ENCODE results near the gene GGCT.
"Not testable (repeated sequence)": the region's sequence is repeated elsewhere in the genome, so short reads cannot be mapped to it uniquely, and the experiment has no call there.

The GGCT gene

DNA sequence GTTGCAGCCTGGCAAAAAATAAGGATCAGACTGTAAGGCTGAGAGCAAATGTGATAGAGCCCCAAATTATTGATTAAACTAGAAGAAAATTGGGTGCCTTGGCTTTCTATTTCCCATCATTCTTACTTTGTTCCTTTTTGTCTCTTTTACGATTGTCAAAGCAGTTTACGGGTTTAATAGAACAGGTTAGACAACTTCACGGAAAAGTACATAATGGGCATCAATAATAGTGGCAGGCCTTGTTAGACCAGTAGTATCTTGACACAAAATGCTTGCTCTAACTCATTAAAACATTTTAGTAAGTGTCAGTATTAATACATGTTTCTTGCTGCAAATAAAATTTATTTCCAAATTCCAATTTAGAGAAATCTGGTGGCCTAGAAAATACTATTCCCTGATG lies 14.5 kb upstream of the GGCT start:
- DNase-seq (ENCODE audit: low read depth in 2 of 2, low spot score in 1 of 2): no peak

DNA sequence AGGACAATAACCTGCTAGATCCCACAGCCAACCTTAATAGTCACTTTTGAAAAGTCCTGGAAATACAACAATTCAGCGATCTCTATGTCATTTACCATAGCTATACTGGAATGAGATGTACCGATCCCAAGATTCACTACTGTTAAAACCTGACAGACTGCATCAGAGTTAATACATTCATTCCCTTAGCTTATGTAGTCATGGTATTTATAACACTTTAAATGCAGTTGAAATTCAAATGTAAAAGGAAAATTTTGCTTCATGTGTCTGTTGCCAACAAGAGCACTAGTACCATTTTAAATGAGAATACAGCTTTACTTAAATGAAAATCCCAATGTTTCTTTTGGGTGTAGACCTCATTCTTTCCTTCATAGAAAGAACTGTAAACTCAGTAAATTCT lies 11.1 kb upstream of the GGCT start:
- DNase-seq (ENCODE audit: low read depth in 2 of 2, low spot score in 1 of 2): no peak

DNA sequence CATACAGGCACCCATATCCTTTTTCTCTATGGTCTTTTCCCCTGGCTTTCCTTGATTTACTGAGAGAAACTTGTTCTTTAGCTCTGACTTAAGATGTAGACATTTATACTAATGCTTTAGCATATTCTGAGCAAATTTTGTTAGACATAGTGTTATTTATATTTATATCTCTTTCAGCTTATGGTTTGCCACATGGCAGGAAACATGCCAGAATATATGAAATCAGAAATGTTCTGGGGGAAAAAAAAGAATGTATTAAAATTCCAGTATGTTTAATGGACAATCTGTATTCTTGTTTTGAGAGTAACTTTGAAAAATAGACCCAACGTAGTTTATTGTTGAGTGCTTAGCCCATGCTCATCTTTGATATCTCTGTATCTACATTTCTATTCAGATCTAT lies 10.1 kb upstream of the GGCT start:
- DNase-seq (ENCODE audit: low read depth in 2 of 2, low spot score in 1 of 2): no peak

DNA sequence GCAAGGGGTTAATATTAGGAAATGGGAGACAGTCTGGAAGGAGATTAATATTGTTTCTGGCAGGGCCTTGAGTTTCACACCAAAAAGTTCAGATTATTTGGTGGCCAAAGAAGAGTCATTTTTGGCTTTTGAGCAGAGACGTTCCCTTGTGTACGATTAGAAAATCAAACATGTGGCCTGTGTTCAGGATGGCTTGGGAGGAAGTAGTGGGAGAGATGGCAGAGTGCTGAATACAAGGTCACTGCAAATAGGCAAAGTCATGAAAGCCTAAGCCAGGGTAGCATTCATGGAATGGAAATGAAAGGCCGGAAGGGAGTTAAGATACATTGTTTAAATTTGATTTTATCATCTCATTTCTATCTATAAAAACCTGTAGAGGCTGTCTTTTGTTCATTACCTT lies 9.5 kb upstream of the GGCT start:
- no peak for DNase-seq (ENCODE audit: low read depth in 2 of 2, low spot score in 1 of 2)

DNA sequence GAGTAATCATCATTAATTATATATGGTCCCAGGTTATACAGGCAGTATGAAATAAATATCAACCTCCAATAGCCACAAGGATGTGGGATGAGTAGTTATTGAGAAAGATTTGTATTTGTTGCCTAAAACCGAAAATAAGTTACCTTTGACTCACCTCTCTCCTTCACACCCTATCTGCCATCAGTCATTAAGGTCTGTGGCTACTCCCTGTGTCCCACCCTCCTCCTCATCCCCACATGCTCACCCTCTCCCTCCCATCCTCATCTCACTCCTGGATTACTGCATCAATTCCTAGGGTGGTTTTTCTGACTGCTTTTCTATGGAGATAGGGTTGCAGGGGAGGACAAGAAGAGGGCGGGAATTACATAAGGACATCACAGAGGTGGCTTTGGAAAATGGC lies 9.1 kb upstream of the GGCT start:
- DNase-seq (ENCODE audit: low read depth in 2 of 2, low spot score in 1 of 2): no peak

DNA sequence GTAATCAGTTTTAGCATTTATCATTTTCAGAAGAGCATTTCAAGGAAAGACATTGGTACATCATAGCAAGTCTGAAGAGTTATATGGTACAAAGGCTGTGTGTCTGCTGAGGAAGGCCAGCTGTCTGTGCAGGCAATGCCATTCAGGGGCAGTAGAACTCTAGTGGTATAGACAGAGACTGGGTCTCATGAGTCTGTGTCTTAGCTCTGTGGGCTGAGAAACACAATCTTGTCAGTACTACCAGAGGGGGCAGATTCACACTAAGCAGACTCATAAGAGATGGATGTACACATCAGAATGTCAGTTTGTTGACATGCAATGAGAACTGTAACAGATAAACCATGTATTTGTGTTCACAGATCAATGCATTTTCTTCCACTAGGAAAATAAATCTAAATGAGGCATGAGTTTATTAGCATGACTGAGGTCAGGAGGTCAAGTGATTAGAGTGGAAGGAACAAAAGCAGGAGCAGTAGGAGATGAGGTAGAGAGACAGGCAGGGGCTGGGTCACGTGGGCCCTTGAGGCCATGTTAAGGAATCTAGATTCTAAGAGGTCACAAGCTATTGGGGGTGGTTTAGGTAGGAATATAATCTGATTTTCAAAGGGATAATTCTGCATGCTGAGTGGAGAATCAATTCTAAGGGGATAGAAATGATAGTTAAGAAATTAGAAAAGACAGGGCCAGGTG lies 7.5 kb upstream of the GGCT start:
- no peak for DNase-seq (ENCODE audit: low read depth in 2 of 2, low spot score in 1 of 2)

DNA sequence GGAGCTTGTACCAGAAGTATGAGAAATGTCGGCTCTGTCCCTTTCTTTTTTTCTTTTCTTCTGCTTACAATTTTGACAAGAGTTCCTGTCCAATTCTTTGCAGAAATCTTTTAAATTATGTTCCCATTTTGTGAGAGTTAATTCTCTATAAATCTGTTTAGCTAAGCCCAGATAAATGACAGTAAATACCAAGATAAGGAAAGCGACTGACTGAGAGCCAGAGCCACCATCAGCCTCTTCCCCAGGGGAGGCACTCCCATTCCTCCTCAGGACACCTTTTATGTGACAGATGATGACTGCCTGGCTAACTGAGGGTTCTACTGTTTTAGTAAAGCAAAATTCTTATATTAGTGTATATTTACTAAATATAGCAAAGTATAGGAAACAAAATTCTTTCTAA lies 6.9 kb upstream of the GGCT start:
- no peak for DNase-seq (ENCODE audit: low read depth in 2 of 2, low spot score in 1 of 2)

DNA sequence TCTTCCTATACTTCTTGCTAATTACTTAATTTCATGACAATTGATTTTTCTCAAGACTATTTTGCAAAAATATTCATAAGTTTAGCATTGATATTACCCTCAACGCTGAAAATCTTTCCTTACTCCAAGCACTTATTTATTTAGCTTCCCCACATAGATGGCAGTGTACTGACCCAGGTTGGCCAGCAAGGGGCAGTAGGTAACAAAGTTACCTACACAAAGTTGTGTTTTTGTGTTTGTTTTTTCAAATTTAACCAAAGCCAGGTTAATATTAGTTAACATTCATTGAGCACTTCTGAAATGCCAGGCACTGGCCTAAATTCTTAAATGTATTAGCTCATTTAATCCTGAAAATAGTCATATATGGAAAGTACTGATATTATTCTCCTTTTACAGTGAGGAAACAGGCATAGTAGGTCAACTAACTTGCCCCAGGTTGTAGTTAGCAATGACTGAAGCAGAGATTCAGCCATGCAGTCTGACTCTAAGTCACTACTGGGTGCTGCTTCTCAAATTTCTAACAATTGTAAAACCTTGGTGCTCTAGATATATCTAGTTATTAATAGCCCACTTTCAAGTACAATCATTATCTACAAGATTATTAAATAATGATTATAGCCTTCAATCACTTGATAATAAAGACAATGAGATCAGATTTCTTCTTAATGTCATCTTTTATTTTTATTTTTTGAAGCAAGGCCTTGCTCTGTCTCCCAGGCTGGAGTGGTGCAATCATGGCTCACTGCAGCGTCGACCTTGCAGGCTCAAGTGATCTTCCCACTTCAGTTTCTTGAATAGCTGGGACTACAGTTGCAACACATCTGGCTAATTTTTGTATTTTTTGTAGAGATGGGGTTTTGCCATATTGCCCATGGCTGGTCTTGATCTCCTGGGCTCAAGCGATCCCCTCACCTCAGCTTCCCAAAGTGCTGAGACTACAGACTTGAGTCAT lies 5.8 kb upstream of the GGCT start:
- no peak for DNase-seq (ENCODE audit: low read depth in 2 of 2, low spot score in 1 of 2)

DNA sequence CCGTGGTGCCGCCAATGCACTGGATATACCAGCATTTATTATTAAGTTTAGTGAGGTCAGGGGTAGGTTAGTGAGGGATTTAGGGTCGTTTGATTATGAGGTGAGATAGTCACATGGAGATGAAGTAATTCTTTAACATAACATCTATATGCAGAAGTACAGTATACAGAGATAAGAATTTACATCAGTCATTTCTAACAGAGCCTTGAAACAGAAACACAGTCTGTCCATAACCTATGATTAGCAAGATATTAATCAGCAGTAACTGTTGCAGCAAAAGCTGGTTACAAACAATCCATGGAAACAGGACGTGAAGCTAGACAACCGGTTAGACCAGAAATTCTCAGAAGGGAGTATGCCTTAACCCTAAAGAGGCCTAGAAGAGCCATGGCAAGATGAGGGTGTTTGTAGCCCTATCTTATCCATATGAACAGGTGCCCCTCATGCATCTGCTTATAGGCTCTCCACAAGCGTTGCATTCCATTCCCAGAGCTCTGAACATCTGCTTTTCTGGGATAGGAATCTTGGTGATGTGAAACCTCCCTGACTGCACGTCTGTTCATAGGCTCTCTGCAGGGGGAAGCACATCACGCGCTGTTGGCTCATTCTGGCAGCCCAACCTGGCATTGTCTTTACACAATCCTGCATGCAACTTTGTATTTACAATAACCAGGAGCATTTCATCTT lies 4.7 kb upstream of the GGCT start:
- not testable (repeated sequence) for DNase-seq (ENCODE audit: low read depth in 2 of 2, low spot score in 1 of 2)

DNA sequence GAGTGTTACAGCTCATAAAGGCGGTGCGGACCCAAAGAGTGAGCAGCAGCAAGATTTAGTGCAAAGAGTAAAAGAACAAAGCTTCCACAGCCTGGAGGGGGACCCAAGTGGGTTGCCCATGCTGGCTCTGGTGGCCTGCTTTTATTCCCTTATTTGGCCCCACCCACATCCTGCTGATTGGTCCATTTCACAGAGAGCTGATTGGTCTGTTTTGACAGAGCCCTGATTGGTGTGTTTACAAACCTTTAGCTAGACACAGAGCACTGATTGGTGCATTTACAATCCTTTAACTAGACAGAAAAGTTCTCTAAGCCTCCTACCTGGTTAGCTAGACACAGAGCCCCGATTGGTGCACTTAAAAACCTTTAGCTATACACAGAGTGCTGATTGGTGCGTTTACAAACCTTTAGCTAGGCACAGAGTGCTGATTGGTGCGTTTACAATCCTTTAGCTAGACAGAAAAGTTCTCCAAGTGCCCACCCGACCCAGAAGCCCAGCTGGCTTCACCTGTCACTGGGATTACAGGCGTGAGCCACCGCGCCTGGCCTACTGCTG lies 2.8 kb upstream of the GGCT start:
- not testable (repeated sequence) for DNase-seq (ENCODE audit: low read depth in 2 of 2, low spot score in 1 of 2)

DNA sequence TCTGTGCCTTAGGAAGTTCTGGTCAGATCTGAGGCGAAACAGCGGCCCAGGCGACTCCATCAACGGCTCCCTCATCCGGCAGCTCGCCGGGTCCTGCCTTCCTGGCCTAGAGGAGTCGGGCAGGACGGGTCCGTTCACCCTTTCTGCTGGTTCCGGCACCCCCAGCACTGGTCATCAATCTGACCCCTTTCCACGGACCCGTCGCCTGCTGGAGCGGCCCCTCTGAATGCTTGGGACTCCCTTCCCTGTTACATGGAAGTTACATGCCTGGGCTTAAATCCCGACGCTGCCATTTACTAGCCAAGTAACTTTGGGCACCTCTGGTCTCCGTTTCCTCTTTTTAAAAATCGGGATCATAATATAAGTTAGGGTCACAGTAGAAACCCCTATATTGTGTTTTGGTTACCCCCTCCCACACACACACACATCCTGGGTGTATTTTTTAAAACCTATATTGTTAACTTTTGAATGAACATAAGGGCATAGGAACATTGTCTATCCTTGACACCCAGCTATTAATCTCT lies 607 bp upstream of the GGCT start:
- no peak for DNase-seq (ENCODE audit: low read depth in 2 of 2, low spot score in 1 of 2)

DNA sequence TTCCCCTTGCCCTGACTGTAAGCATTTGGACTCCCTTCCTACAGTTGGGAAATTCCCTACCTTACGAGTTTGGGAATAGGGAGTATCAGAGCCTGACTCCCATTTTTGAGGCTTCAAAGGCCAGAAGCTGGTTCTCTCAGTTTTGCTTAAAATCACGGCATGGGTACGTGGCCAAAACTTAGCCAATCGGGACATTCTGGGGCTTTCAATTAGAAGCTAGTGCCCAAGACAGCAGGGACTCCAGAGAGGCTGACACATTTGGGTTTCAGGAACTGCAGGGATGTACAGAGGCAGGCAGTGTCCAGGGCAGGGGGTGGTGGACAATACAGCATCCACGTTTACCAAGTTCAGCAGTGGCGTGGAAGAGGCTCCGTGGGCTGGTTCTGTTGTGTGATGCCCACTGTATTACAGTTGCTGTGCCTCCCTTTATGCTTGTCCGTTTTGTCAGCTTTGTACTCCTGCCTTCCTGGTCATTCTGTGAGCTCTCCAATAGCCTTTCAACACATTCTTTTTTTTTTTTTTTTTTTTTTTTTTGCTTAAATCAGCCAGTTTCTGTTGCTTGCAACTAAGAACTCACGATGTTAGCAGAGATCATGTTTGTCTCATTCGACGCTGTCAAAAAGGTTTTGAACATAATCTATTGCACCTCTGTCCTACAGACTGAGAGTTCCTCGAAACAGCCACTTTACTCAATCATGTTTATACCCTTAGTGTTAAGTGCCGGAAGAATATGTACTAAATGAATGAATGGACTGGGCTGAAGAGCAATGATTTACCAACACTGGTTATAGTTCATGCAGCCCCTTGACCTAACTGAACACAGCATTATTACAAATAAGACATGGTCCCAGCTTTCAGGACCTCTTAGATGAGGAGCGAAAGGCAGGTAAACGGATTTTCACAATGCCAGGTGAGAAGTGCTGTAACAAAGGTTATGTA lies 1.1 kb downstream of the GGCT start:
- DNase-seq (ENCODE audit: low read depth in 2 of 2, low spot score in 1 of 2): no peak

DNA sequence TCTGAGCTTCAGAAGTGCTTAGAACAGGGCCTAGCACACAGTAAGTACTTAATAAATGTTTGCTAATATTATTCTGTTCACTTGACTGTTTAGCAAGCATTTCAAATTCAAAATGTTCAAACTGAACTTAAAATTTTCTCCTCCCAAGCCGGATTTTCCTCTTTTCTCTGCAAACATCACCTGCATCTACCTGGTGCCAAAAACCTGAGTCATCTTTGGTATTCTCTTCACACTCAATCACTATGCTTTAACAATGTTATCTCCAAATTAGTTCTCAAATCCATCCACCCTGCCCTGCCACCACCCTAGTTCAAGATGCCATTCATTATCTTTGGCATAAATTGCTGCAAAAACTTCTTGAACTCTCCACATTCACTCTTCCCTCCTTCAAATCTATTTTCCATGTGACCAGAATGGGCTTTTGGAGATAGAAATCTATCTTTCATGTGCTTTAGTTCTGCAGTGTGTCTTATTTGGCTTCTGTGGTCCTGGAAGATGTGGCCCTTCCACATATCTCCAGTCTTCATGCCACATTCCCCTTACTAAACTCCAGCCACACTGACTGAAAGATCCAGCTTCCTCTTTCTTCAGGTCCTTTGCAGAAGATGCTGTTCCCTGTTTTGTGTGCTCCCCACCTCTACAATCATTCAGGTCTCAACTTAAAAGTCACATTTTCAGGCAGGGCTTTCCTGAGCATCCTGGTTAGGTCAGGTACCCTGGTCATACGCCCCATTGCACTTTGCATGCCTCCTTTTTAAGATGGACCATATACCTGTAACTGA lies 2.0 kb downstream of the GGCT start:
- DNase-seq (ENCODE audit: low read depth in 2 of 2, low spot score in 1 of 2): no peak

DNA sequence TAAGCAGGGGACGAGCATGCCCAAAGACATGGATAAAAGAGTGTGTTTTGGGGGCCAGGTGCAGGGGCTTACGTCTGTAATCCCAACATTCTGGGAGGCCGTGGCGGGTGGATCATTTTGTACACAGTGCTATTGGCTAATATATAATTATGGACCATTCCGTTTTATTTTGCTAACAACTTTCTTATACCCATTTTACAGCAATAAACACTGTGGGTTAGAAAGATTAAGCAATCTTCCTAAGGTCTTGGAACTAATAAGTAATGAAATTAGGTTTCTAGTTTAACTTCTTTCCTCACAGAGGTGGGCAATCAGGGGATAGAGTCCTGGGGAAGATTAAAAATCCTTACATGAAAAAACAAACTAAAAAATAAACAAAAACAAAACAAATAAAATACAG lies 3.4 kb downstream of the GGCT start:
- no peak for DNase-seq (ENCODE audit: low read depth in 2 of 2, low spot score in 1 of 2)

DNA sequence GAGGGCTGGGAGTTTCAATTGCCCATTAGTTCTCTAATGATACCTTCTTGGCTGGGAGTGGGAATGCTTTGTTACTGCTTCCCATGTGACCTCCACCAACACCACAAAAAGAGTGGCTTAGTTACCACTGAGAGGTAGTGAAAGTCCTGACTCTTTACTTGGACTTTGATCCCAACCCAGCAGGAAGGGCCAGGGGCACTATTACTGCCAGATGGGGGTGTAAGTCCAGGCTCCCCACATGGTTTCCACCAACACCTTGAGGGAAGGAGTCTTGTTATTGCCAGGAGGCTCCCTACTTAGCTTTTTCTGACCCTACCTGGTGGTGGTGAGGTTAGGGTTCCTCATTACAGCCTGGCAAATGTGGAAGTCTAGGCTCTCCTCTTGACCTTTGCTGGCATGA lies 11.4 kb downstream of the GGCT start:
- DNase-seq (ENCODE audit: low read depth in 2 of 2, low spot score in 1 of 2): no peak

DNA sequence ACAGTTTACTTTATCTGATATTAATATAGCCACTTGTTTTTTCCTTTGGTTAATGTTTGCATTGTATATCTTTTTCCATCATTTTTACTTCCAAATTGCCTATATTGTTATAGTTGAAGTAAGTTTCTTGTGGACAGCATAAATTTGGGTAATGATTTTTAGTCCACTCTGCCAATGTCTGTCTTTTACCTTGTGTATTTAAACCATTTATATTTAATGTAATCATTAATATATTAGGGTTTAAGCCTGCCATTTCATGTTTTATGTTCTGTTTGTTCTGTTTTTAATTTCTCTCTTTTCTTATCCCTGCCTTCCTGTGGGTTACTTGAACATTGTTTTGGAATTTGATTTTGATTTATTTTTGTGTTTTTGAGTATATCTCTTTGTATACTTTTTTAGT lies 13.2 kb downstream of the GGCT start:
- DNase-seq (ENCODE audit: low read depth in 2 of 2, low spot score in 1 of 2): no peak

DNA sequence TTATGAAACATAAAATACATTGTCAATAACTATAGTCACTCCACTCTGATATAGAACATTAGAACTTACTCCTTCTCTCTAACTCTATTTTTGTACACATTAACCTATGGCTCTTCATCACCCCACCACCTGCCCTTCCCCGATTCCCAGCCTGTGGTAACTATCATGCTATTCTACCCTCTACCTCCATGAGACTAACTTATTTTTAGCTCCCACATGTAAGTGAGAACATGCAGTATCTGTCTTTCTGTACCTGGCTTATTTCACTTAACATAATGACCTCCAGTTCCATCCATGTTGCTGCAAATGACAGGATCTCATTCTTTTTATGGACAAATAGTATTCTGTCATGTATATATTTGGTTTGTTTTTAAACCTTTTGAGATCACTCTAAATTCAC lies 17.3 kb downstream of the GGCT start:
- no peak for DNase-seq (ENCODE audit: low read depth in 2 of 2, low spot score in 1 of 2)

DNA sequence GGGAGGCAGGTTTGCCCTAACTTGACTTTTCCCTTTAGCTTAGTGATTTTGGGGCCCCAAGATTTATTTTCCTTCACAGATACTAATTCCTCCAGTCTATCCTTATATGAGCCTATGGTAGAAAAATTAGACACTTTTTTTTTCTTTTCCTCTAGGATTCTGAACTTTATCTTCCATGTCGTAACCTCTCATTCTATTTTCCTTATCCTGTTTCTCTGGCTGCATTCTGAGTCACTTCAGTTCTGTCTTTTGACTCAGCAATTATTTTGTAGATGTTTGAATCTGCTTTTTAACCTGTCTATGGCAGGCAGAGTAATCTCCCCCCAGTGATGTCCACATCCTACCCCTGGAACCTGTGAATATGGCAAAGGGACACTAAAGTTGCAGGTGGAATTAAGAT lies 19.0 kb downstream of the GGCT start:
- DNase-seq (ENCODE audit: low read depth in 2 of 2, low spot score in 1 of 2): no peak

DNA sequence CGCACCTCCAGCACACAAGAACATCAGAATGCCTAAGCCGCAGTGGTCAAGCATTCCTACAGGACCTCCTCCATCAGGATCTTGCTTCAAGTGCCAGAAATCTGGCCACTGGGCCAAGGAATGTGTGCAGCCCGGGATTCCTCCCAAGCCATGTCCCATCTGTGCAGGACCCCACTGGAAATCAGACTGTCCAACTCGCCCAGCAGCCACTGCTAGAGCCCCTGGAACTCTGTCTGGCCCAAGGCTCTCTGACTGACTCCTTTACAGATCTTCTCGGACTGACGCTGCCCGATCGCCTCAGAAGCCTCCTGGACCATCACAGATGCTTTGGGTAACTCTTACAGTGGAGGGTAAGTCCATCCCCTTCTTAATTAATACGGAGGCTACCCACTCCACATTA lies 23.2 kb downstream of the GGCT start:
- DNase-seq (ENCODE audit: low read depth in 2 of 2, low spot score in 1 of 2): not testable (repeated sequence)
